ENCODE measurements around the gene FLACC1.
"Not testable (repeated sequence)": the region's sequence is repeated elsewhere in the genome, so short reads cannot be mapped to it uniquely, and the experiment has no call there.

Gene FLACC1

GRCh38 chr2:201307876-201308275, 49.3 kb downstream of the FLACC1 start:
- H3K9me3 ChIP-seq (replicated peaks; ENCODE audit: low read length) = no peaks in the 10 kb centered on the region
- no peak overlapping the region for H3K4me3 ChIP-seq (ENCODE audit: low read length)
- H3K36me3 ChIP-seq (ENCODE audit: insufficient read depth, low read length) = peaks cover 18% of the 10 kb centered on the region
- H3K9ac ChIP-seq (ENCODE audit: low read depth, low read length) = no peak overlapping the region
- no peak overlapping the region for H3K4me2 ChIP-seq (ENCODE audit: low read length)
- H3K27me3 ChIP-seq (ENCODE audit: control insufficient read depth, insufficient read depth, low read length) = no peaks in the 10 kb centered on the region
- H3K4me1 ChIP-seq (ENCODE audit: control insufficient read depth, insufficient read depth, low read length) = no peaks in the 10 kb centered on the region

- not testable (repeated sequence) for H3K36me3 ChIP-seq (ENCODE audit: insufficient read depth, low read length); H3K27me3 ChIP-seq (ENCODE audit: control insufficient read depth, insufficient read depth, low read length); H3K9ac ChIP-seq (ENCODE audit: low read depth, low read length); H3K9me3 ChIP-seq (replicated peaks; ENCODE audit: low read length); H3K4me2 ChIP-seq (ENCODE audit: low read length); H3K4me3 ChIP-seq (ENCODE audit: low read length); H3K4me1 ChIP-seq (ENCODE audit: control insufficient read depth, insufficient read depth, low read length)
These were observed 57.2 kb downstream of the FLACC1 start for GRCh38 chr2:201299929-201300328.

- peaks cover 8% of the 10 kb centered on the region for H3K36me3 ChIP-seq (ENCODE audit: insufficient read depth, low read length)
- no peak overlapping the region for H3K9ac ChIP-seq (ENCODE audit: low read depth, low read length)
- no peaks in the 10 kb centered on the region for H3K9me3 ChIP-seq (replicated peaks; ENCODE audit: low read length)
- no peak overlapping the region for H3K4me2 ChIP-seq (ENCODE audit: low read length)
- H3K4me3 ChIP-seq (ENCODE audit: low read length) = no peak overlapping the region
- no peaks in the 10 kb centered on the region for H3K27me3 ChIP-seq (ENCODE audit: control insufficient read depth, insufficient read depth, low read length)
- peaks cover 4% of the 10 kb centered on the region for H3K4me1 ChIP-seq (ENCODE audit: control insufficient read depth, insufficient read depth, low read length)
These were observed 58.6 kb downstream of the FLACC1 start for GRCh38 chr2:201298462-201299052.

GRCh38 chr2:201290457-201291148, 66.5 kb downstream of the FLACC1 start:
- not testable (repeated sequence) for H3K4me3 ChIP-seq (ENCODE audit: low read length); H3K4me1 ChIP-seq (ENCODE audit: control insufficient read depth, insufficient read depth, low read length); H3K9me3 ChIP-seq (replicated peaks; ENCODE audit: low read length); H3K4me2 ChIP-seq (ENCODE audit: low read length); H3K27me3 ChIP-seq (ENCODE audit: control insufficient read depth, insufficient read depth, low read length); H3K9ac ChIP-seq (ENCODE audit: low read depth, low read length)
- peaks cover 32% of the 10 kb centered on the region for H3K36me3 ChIP-seq (ENCODE audit: insufficient read depth, low read length)

- Histone ChIP-seq H3K9me3 (replicated peaks; ENCODE audit: low read length) (no peaks in the 10 kb centered on the region), H3K4me2 (ENCODE audit: low read length) (no peak overlapping the region), H3K27me3 (ENCODE audit: control insufficient read depth, insufficient read depth, low read length) (no peaks in the 10 kb centered on the region), H3K9ac (ENCODE audit: low read depth, low read length) (no peak overlapping the region), H3K4me1 (ENCODE audit: control insufficient read depth, insufficient read depth, low read length) (no peaks in the 10 kb centered on the region), H3K36me3 (ENCODE audit: insufficient read depth, low read length) (peaks cover 43% of the 10 kb centered on the region), H3K4me3 (ENCODE audit: low read length) (no peak overlapping the region)
These were observed 71.6 kb downstream of the FLACC1 start for GRCh38 chr2:201285499-201285898.

- no peak overlapping the region for H3K4me2 ChIP-seq (ENCODE audit: low read length)
- H3K9me3 ChIP-seq (replicated peaks; ENCODE audit: low read length) = no peaks in the 10 kb centered on the region
- no peak overlapping the region for H3K9ac ChIP-seq (ENCODE audit: low read depth, low read length)
- H3K4me3 ChIP-seq (ENCODE audit: low read length) = no peak overlapping the region
- H3K27me3 ChIP-seq (ENCODE audit: control insufficient read depth, insufficient read depth, low read length) = no peaks in the 10 kb centered on the region
- peaks cover 34% of the 10 kb centered on the region for H3K36me3 ChIP-seq (ENCODE audit: insufficient read depth, low read length)
- H3K4me1 ChIP-seq (ENCODE audit: control insufficient read depth, insufficient read depth, low read length) = no peaks in the 10 kb centered on the region
These were observed 76.7 kb downstream of the FLACC1 start for GRCh38 chr2:201280191-201281040.

- no peak overlapping the region for H3K9ac ChIP-seq (ENCODE audit: low read depth, low read length)
- H3K4me2 ChIP-seq (ENCODE audit: low read length) = no peak overlapping the region
- no peak overlapping the region for H3K4me3 ChIP-seq (ENCODE audit: low read length)
- H3K27me3 ChIP-seq (ENCODE audit: control insufficient read depth, insufficient read depth, low read length) = no peaks in the 10 kb centered on the region
- H3K9me3 ChIP-seq (replicated peaks; ENCODE audit: low read length) = no peaks in the 10 kb centered on the region
- H3K36me3 ChIP-seq (ENCODE audit: insufficient read depth, low read length) = peaks cover 35% of the 10 kb centered on the region
- no peaks in the 10 kb centered on the region for H3K4me1 ChIP-seq (ENCODE audit: control insufficient read depth, insufficient read depth, low read length)
These were observed 78.1 kb downstream of the FLACC1 start for GRCh38 chr2:201279079-201279478.

- Histone ChIP-seq H3K36me3 (ENCODE audit: insufficient read depth, low read length) (peaks cover 48% of the 10 kb centered on the region), H3K4me2 (ENCODE audit: low read length) (no peak overlapping the region), H3K4me1 (ENCODE audit: control insufficient read depth, insufficient read depth, low read length) (no peaks in the 10 kb centered on the region), H3K9me3 (replicated peaks; ENCODE audit: low read length) (no peaks in the 10 kb centered on the region), H3K4me3 (ENCODE audit: low read length) (no peak overlapping the region), H3K9ac (ENCODE audit: low read depth, low read length) (no peak overlapping the region), H3K27me3 (ENCODE audit: control insufficient read depth, insufficient read depth, low read length) (no peaks in the 10 kb centered on the region)
These were observed 80.6 kb downstream of the FLACC1 start for GRCh38 chr2:201276511-201276910.

GRCh38 chr2:201275990-201276389, 81.2 kb downstream of the FLACC1 start:
- H3K9ac ChIP-seq (ENCODE audit: low read depth, low read length) = no peak overlapping the region
- H3K27me3 ChIP-seq (ENCODE audit: control insufficient read depth, insufficient read depth, low read length) = no peaks in the 10 kb centered on the region
- H3K4me3 ChIP-seq (ENCODE audit: low read length) = no peak overlapping the region
- H3K4me1 ChIP-seq (ENCODE audit: control insufficient read depth, insufficient read depth, low read length) = no peaks in the 10 kb centered on the region
- H3K36me3 ChIP-seq (ENCODE audit: insufficient read depth, low read length) = peaks cover 52% of the 10 kb centered on the region
- no peaks in the 10 kb centered on the region for H3K9me3 ChIP-seq (replicated peaks; ENCODE audit: low read length)
- no peak overlapping the region for H3K4me2 ChIP-seq (ENCODE audit: low read length)

- no peak overlapping the region for H3K4me3 ChIP-seq (ENCODE audit: low read length)
- H3K4me1 ChIP-seq (ENCODE audit: control insufficient read depth, insufficient read depth, low read length) = no peaks in the 10 kb centered on the region
- H3K36me3 ChIP-seq (ENCODE audit: insufficient read depth, low read length) = peaks cover 46% of the 10 kb centered on the region
- no peak overlapping the region for H3K9ac ChIP-seq (ENCODE audit: low read depth, low read length)
- H3K4me2 ChIP-seq (ENCODE audit: low read length) = no peak overlapping the region
- no peaks in the 10 kb centered on the region for H3K9me3 ChIP-seq (replicated peaks; ENCODE audit: low read length)
- H3K27me3 ChIP-seq (ENCODE audit: control insufficient read depth, insufficient read depth, low read length) = no peaks in the 10 kb centered on the region
These were observed 82.1 kb downstream of the FLACC1 start for GRCh38 chr2:201275069-201275468.

- H3K9ac ChIP-seq (ENCODE audit: low read depth, low read length) = no peak overlapping the region
- no peaks in the 10 kb centered on the region for H3K27me3 ChIP-seq (ENCODE audit: control insufficient read depth, insufficient read depth, low read length)
- H3K4me2 ChIP-seq (ENCODE audit: low read length) = no peak overlapping the region
- H3K4me1 ChIP-seq (ENCODE audit: control insufficient read depth, insufficient read depth, low read length) = no peaks in the 10 kb centered on the region
- no peaks in the 10 kb centered on the region for H3K9me3 ChIP-seq (replicated peaks; ENCODE audit: low read length)
- H3K4me3 ChIP-seq (ENCODE audit: low read length) = no peak overlapping the region
- H3K36me3 ChIP-seq (ENCODE audit: insufficient read depth, low read length) = peaks cover 44% of the 10 kb centered on the region
These were observed 83.7 kb downstream of the FLACC1 start for GRCh38 chr2:201273330-201273983.
